ENCODE measurements around the gene XYLT2.
A peak's percentile ranks its signal among the peaks of the same experiment; 100 is the strongest.

GRCh38 chr17:50397111-50397918 is 51.4 kb downstream of the XYLT2 start, which contains the start of gene LRRC59:
- TF ChIP-seq TCF12 (IDR thresholded peaks at IDR 0.05; ENCODE audit: low read depth) (peak; percentile 80; the same call in 1 of the 2 replicates), YY1 (IDR thresholded peaks at IDR 0.05; ENCODE audit: low read depth) (peak; percentile 66; the same call in 1 of the 2 replicates), EP300 (IDR thresholded peaks at IDR 0.05; ENCODE audit: borderline replicate concordance) (no peak), RAD21 (IDR thresholded peaks at IDR 0.05; ENCODE audit: low read depth) (peak; percentile 46; the same call in 1 of the 2 replicates), CEBPB (IDR thresholded peaks at IDR 0.05) (no peak), FOXM1 (IDR thresholded peaks at IDR 0.05; ENCODE audit: borderline replicate concordance, low read depth) (no peak)
- TF ChIP-seq, protein P1, sequence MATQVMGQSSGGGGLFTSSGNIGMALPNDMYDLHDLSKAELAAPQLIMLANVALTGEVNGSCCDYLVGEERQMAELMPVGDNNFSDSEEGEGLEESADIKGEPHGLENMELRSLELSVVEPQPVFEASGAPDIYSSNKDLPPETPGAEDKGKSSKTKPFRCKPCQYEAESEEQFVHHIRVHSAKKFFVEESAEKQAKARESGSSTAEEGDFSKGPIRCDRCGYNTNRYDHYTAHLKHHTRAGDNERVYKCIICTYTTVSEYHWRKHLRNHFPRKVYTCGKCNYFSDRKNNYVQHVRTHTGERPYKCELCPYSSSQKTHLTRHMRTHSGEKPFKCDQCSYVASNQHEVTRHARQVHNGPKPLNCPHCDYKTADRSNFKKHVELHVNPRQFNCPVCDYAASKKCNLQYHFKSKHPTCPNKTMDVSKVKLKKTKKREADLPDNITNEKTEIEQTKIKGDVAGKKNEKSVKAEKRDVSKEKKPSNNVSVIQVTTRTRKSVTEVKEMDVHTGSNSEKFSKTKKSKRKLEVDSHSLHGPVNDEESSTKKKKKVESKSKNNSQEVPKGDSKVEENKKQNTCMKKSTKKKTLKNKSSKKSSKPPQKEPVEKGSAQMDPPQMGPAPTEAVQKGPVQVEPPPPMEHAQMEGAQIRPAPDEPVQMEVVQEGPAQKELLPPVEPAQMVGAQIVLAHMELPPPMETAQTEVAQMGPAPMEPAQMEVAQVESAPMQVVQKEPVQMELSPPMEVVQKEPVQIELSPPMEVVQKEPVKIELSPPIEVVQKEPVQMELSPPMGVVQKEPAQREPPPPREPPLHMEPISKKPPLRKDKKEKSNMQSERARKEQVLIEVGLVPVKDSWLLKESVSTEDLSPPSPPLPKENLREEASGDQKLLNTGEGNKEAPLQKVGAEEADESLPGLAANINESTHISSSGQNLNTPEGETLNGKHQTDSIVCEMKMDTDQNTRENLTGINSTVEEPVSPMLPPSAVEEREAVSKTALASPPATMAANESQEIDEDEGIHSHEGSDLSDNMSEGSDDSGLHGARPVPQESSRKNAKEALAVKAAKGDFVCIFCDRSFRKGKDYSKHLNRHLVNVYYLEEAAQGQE (IDR thresholded peaks at IDR 0.05; ENCODE audit: low read depth): 0 out of 2 replicates have a peak, but pooled peaks have one; percentile 9
